Measurements from ENCODE around the gene CHST9. TPM values are rescaled to one million over a fixed set of nuclear protein-coding genes. Genes with fewer than 3 reads are reported as not detected.
"Not testable (repeated sequence)": the region's sequence is repeated elsewhere in the genome, so short reads cannot be mapped to it uniquely, and the experiment has no call there.

Gene CHST9, protein sequence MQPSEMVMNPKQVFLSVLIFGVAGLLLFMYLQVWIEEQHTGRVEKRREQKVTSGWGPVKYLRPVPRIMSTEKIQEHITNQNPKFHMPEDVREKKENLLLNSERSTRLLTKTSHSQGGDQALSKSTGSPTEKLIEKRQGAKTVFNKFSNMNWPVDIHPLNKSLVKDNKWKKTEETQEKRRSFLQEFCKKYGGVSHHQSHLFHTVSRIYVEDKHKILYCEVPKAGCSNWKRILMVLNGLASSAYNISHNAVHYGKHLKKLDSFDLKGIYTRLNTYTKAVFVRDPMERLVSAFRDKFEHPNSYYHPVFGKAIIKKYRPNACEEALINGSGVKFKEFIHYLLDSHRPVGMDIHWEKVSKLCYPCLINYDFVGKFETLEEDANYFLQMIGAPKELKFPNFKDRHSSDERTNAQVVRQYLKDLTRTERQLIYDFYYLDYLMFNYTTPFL
- 0.18 and 0.32 TPM in 2 replicates for polyA plus RNA-seq
- 0.46 and 0.49 TPM in 2 replicates for polyA minus RNA-seq

DNA sequence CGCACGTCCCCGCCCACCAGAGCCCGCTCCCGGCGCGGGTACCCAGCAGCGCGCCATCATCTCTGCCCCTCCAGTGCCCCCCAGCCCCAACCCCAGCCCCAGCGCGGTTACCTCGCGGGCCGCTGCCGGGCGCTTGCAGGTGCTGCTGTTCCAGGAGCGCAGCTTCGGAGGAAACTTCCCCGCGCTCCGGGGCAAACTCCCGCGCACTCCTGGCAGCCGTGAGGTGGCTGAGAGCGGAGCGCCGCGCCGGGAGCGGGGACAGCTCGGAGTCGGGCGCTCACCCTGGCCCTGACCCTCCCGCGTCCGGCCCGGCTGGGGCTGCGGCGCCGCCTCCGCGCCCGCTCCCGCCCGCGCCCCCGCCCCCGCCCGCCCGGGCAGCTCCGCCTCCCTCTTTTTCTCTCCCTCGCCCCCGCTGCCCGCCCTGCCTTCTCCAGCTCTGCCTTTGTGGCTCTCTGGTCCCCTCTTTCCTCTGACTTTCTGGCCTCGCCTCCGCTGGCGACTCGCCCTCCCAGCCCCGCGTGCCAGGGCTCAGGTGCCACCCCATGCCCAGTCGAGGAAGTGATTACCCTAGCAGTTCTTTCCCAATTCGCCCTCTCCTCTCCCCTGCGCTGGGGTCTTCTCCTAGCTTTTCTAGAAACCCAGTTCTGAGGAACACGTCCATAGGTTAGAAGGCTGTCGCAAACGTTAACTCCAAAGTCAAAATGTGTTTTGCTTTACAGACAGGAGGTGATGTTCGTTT lies at the start of gene CHST9:
CHST9 (minus strand) TSS at position 284 of the 739 bp plus-strand sequence. CDS start 42,499 bp downstream, outside the sequence.
- H3K36me3 ChIP-seq (ENCODE audit: insufficient read depth, low read length), result no peaks in the 10 kb centered on the region
- no peak within 1 kb of the TSS for H3K27ac ChIP-seq (ENCODE audit: low read length)
- no peaks in the 10 kb centered on the region for H3K9me2 ChIP-seq (ENCODE audit: insufficient read depth, low read length)
- H3K4me2 ChIP-seq (ENCODE audit: low read length), result peak within 1 kb of the TSS; percentile 4
- no peaks in the 10 kb centered on the region for H4K20me1 ChIP-seq (ENCODE audit: insufficient read depth)
- TF ChIP-seq, protein P1, sequence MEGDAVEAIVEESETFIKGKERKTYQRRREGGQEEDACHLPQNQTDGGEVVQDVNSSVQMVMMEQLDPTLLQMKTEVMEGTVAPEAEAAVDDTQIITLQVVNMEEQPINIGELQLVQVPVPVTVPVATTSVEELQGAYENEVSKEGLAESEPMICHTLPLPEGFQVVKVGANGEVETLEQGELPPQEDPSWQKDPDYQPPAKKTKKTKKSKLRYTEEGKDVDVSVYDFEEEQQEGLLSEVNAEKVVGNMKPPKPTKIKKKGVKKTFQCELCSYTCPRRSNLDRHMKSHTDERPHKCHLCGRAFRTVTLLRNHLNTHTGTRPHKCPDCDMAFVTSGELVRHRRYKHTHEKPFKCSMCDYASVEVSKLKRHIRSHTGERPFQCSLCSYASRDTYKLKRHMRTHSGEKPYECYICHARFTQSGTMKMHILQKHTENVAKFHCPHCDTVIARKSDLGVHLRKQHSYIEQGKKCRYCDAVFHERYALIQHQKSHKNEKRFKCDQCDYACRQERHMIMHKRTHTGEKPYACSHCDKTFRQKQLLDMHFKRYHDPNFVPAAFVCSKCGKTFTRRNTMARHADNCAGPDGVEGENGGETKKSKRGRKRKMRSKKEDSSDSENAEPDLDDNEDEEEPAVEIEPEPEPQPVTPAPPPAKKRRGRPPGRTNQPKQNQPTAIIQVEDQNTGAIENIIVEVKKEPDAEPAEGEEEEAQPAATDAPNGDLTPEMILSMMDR (IDR thresholded peaks at IDR 0.05; ENCODE audit: poor library complexity, severe bottlenecking), result no peak
- TF ChIP-seq RAD21 (conservative IDR thresholded peaks at IDR 0.05) (no peak), SMC3 (conservative IDR thresholded peaks at IDR 0.05; ENCODE audit: poor library complexity) (no peak), EZH2 (IDR thresholded peaks at IDR 0.05; ENCODE audit: borderline replicate concordance, insufficient read depth, low read length, poor library complexity, severe bottlenecking) (no peak)
- no peaks in the 10 kb centered on the region for H3F3A ChIP-seq (ENCODE audit: insufficient read depth, low read length, poor library complexity, severe bottlenecking)
- H3K79me2 ChIP-seq (replicated peaks; ENCODE audit: insufficient read depth, low read length), result no peaks in the 10 kb centered on the region
- peak within 1 kb of the TSS; percentile 65 for H3K4me3 ChIP-seq (ENCODE audit: low read length)
- no peaks in the 10 kb centered on the region for H3K9me3 ChIP-seq (ENCODE audit: low read length)
- no peak within 1 kb of the TSS for H2AFZ ChIP-seq (ENCODE audit: low read depth, low read length)
- H3K27me3 ChIP-seq (ENCODE audit: insufficient read depth, low read depth, low read length), result peaks cover 31% of the 10 kb centered on the region
- H3K9ac ChIP-seq (ENCODE audit: low read length), result no peak within 1 kb of the TSS

DNA sequence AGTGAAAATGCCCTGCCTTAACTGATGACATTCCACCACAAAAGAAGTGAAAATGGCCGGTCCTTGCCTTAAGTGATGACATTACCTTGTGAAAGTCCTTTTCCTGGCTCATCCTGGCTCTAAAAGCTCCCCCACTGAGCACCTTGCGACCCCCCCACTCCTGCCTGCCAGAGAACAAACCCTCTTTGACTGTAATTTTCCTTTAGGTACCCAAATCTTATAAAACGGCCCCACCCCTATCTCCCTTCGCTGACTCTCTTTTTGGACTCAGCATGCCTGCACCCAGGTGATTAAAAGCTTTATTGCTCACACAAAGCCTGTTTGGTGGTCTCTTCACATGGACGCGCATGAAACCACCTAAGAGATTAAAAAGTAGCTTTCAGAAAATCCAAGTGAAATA lies 47.2 kb upstream of the CHST9 start:
- not testable (repeated sequence) for H3K9ac ChIP-seq (ENCODE audit: low read length); H3K4me2 ChIP-seq (ENCODE audit: low read length); H3K79me2 ChIP-seq (replicated peaks; ENCODE audit: insufficient read depth, low read length); H3K27ac ChIP-seq (ENCODE audit: low read length); H3K9me3 ChIP-seq (ENCODE audit: low read length); H3K36me3 ChIP-seq (ENCODE audit: insufficient read depth, low read length); H3F3A ChIP-seq (ENCODE audit: insufficient read depth, low read length, poor library complexity, severe bottlenecking); H3K27me3 ChIP-seq (ENCODE audit: insufficient read depth, low read depth, low read length); H4K20me1 ChIP-seq (ENCODE audit: insufficient read depth); H3K4me3 ChIP-seq (ENCODE audit: low read length); H2AFZ ChIP-seq (ENCODE audit: low read depth, low read length); H3K9me2 ChIP-seq (ENCODE audit: insufficient read depth, low read length)

DNA sequence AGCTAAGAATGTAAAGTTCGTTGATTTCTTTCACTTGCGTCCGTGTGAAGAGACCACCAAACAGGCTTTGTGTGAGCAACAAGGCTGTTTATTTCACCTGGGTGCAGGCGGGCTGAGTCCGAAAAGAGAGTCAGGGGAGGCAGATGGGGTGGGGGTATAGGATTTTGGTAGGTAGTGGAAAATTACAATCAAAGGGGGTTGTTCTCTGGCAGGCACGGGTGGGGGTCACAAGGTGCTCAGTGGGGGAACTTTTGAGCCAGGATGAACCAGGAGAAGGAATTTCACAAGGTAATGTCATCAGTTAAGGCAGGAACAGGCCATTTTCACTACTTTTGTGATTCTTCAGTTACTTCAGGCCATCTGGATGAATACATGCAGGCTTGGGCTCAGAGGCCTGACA lies 46.6 kb upstream of the CHST9 start:
- H3F3A ChIP-seq (ENCODE audit: insufficient read depth, low read length, poor library complexity, severe bottlenecking); H3K36me3 ChIP-seq (ENCODE audit: insufficient read depth, low read length); H3K9me3 ChIP-seq (ENCODE audit: low read length); H4K20me1 ChIP-seq (ENCODE audit: insufficient read depth); H3K27ac ChIP-seq (ENCODE audit: low read length); H3K79me2 ChIP-seq (replicated peaks; ENCODE audit: insufficient read depth, low read length); H3K9ac ChIP-seq (ENCODE audit: low read length); H3K4me2 ChIP-seq (ENCODE audit: low read length); H3K4me3 ChIP-seq (ENCODE audit: low read length); H2AFZ ChIP-seq (ENCODE audit: low read depth, low read length); H3K27me3 ChIP-seq (ENCODE audit: insufficient read depth, low read depth, low read length); H3K9me2 ChIP-seq (ENCODE audit: insufficient read depth, low read length): not testable (repeated sequence)

DNA sequence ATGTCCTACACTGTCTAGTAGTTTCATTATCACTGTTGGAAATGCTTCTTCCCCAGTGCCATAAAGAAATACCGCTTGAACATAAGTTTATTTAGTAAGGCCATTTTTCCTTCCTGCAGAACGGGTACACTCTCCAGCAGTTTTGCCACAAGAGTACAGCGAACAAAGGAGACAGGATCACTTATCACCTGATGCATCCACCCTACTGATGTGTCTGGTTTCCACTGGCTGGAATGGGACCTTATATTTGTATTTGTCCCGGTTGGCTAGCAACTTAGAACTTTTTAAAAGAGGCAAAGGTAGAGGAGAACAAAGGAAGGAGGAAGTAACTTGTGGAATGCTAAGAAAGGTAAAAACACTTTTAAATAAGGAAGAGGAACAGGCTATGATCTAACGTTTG lies 46.1 kb upstream of the CHST9 start:
- not testable (repeated sequence) for H3K4me3 ChIP-seq (ENCODE audit: low read length); H3K9me2 ChIP-seq (ENCODE audit: insufficient read depth, low read length); H3K27me3 ChIP-seq (ENCODE audit: insufficient read depth, low read depth, low read length); H3K79me2 ChIP-seq (replicated peaks; ENCODE audit: insufficient read depth, low read length); H3K36me3 ChIP-seq (ENCODE audit: insufficient read depth, low read length); H3K9ac ChIP-seq (ENCODE audit: low read length); H3K27ac ChIP-seq (ENCODE audit: low read length); H3K4me2 ChIP-seq (ENCODE audit: low read length); H4K20me1 ChIP-seq (ENCODE audit: insufficient read depth); H3F3A ChIP-seq (ENCODE audit: insufficient read depth, low read length, poor library complexity, severe bottlenecking); H2AFZ ChIP-seq (ENCODE audit: low read depth, low read length); H3K9me3 ChIP-seq (ENCODE audit: low read length)

Data from neural cell (in vitro differentiated cells).